ENCODE measurements around the gene LRP8.

Gene LRP8

DNA sequence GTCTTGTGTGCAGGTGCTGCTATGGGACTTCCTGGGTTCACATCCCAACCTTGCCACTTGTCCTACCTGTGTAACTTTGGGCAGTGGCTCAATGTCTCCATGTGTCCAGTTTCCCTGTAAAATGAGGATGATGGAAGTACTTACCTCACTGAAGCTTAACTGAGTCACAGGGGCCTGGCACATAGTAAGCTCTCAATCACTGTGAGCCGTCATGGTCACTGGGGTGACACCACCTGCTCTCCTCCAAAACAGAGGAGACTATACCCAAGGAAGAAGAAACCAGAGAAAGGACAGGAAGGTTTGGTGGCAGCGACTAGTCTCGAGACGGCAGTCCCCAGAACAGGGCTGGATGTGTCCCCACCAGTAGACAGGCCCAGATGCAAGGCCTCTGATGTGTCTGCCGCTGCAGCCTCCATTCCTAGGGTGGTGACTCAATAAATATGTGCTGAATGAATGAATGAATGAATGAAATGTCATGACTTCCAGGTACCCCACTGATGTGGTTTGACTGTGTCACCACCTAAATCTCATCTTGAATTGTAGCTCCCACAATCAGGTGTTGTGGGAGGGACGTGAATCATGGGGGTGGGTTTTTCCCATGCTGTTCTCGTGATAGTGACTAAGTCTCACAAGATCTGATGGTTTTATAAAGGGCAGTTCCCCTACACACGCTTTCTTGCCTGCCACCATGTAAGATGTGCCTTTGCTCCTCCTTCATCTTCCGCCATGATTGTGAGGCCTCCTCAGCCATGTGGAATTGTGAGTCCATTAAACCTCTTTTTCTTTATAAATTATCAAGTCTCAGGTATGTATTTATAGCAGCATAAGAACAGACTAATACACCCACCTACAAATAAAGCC lies 13.0 kb upstream of the LRP8 start:
- DNase-seq (ENCODE audit: low read depth in 2 of 2) = no peak

DNA sequence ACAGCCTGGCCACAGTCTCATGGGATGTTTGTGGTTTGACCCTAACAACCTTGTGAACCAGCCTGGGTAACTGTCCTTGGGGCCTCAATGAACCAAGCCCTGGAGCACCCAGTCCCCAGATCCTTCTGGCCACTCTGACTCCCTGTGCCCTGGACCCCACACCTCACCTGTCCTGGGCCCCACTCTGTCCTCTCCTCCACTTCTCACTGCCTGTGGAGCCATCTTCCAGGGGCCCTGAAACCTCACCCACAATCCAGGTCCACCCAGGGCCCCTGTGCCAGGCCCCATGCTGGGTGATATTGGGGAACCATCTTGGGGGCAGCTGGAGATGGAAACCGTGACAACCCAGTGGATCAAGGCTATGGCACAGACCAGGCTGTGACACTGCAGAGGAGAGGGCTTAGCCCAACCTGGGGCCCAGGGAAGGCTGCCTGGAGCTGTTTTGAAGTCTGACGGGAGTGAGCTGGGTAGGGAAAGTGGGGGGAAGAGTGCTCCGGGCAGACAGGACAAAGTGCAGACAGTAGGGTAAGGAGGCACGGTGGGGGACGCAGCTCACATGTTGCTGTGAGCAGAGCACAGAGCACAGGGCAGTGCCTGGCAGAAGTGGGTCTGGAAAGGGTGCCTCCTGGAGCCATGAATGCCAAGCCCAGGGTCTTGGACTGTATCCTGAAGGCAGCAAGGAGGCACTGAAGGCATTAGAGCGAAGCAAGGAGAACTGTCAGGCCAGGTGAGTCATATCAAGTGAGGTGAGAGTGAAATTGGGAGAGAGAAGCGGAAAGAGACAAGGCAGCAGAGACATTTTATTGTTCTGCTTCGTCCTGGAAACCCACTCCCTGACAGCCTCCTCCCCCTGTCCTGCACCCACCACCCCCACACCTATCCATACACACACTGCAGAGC lies 12.1 kb upstream of the LRP8 start:
- no peak for DNase-seq (ENCODE audit: low read depth in 2 of 2)

DNA sequence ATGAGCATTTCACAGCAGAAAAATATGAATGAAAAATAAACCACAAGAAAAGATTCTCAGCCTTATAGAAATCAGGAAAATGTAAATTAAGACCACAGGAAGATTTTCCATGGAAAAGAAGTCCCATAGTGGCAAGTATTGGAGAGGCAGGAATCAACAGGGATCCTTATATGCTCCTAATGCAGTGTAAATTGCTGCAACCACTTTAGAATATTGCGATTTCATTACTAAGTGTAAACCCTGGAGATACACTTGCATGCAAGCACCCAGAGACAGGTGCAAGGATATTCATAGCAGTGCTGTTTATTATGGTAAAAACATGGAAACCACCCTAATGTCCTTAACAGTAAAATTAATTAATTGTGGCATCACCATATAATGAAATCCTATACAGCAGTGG lies 10.6 kb upstream of the LRP8 start:
- no peak for DNase-seq (ENCODE audit: low read depth in 2 of 2)

DNA sequence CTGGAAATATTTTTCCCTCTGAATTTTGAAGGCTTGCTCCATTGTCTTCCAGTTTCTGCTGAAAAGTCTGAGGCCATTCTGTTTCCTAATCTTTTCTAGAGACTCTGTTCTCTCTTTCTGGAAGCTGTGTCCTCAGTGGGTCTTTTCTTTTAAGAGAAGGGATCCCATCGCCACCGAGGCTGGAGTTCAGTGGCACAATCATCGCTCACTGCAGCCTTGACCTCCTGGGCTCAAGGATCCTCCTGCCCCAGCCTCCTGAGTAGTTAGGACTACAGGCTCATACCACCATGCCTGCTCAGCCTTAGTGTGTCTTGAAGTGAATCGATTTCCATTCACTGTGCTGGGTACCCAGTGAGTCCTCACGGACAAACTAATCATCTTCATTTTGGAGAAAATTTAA lies 9.6 kb upstream of the LRP8 start:
- no peak for DNase-seq (ENCODE audit: low read depth in 2 of 2)

DNA sequence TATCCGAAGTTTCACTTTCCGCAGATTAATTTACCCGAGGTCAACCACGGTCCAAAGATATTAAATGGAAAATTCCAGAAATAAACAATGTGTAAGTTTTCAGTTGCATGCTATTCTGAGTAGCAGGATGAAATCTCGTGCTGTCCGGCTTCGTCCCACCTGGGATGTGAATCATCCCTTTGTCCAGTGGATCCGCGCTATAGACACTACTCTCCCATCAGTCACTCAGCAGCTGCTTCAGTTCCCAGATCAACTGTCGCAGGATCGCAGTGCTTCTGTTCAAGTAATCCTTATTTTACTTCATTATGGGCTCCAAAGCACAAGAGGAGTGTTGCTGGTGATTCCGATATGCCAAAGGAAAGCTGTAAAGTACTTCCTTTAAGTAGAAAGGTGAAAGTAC lies 8.3 kb upstream of the LRP8 start:
- no peak for DNase-seq (ENCODE audit: low read depth in 2 of 2)

DNA sequence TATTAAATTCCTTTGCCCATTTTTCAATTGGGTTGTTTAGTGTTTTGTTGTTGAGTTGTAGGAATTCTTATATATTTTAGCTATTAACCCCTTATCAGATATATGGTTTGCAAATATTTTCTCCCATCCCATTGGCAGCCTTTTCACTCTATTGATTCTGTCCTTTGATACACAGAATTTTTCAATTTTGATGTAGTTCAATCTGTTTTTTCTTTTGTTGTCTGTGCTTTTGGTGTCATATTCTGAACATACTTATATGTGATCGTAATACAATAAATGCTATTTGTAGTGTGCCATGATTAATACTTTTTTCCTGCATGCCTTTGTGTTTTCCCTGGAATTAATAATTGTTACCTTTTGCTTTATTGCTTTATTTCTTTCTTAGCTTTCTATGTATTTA lies 7.8 kb upstream of the LRP8 start:
- DNase-seq (ENCODE audit: low read depth in 2 of 2) = no peak

DNA sequence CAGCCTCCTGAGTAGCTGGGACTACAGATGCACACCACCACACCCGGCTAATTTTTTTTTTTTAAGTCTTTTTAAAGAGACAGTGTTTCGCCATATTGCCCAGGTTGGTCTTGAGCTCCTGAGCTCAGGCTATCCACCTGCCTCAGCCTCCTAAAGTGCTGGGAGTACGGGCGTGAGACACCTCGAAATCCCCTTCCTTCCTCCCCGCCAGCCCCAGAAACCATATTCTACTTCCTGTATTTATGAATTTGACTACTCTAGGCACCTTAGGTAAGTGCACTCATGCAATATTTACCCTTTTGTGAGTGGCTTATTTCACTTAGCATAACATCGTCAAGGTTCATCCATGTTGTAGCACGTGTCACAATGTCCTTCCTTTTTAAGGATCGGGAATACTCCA lies 6.9 kb upstream of the LRP8 start:
- DNase-seq (ENCODE audit: low read depth in 2 of 2) = no peak

DNA sequence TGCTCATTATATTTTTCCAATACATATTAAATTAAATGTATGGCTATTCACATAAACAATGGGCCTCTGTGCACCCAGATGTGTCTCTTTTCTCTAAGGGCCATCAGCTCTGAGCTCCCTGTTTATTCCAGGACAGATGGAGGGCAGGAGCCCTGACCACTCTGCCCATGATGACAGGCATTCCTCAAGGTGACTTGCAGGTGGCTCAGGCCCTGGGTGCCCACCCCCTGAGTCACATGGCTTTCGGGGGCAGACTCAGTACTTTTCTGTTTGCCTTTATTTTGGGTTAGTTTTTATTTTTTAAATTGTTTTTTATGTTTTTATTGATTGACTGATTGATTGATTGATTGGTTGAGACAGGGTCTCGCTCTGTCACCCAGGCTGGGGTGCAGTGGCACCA lies 6.4 kb upstream of the LRP8 start:
- no peak for DNase-seq (ENCODE audit: low read depth in 2 of 2)

DNA sequence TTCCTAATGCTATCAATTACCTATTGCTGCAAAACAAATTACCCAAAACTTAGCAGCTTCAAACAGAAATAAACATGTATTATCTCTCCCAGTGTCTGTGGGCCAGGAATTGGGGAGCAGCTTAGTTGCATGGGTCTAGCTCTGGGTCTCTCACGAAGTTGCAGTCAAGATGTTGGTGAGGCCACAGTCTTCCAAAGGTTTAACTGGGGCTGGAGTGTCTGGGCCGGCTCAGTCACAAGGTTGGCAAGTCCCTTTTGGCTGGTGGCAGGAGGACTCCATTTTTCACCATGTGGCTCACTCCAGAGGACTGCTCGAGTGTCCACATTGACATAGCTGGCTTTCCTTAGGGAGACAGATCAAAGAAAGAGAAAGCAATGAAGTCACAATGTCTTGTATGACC lies 5.0 kb upstream of the LRP8 start:
- DNase-seq (ENCODE audit: low read depth in 2 of 2) = no peak

DNA sequence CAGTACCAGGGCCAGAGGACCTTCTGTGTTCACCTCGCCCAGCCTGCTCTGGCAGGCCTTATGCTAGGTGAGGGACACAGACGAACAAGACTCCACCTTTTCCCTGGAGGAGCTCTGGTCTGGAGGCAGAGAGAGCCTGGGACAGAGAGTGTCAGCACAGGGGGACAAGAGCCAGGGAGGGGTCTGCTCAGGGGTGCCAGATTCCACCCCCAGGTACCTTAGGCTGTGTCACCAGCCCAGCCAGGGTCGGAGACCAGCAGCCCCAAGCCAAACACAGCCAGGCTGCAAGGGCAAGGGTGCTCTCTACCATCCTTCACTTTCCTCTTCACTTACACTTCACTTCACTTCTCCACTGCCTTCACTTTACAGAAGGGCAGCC lies 4.3 kb upstream of the LRP8 start:
- DNase-seq (ENCODE audit: low read depth in 2 of 2) = no peak

DNA sequence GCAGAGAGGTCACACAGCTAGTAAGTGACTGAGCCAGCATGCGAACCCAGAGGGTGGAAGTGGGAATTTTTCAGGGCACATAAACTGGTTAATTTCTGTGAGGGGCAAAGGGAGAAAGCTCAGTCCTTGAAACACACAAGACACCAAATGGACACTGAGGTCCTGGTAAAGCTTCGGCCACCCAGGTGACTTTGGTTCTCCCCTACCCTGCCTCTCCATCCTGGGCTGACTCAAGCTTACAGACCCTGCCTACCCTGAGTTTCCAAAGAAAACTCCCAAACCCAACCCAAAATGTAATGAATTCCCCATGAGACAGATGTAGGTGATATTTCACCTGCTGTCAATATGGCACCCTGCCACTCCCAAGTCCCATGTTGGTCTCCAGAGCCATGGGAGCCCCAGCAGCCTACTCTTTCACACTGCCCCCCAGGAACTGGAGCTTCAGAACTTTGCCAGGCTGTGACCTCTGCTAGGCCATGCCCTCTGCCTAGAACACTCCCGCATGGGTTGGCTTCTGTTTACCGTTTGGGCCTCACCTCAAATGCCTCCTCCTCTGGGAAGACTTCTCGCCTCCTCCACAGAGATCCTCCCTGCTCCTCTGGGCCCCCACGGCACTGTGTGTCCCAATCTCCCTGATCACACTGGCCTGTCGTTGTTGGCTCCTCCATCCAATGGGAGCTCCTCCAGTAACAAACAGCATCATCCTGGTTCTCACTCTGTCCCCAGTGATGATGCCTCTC lies 3.7 kb upstream of the LRP8 start:
- DNase-seq (ENCODE audit: low read depth in 2 of 2) = no peak

DNA sequence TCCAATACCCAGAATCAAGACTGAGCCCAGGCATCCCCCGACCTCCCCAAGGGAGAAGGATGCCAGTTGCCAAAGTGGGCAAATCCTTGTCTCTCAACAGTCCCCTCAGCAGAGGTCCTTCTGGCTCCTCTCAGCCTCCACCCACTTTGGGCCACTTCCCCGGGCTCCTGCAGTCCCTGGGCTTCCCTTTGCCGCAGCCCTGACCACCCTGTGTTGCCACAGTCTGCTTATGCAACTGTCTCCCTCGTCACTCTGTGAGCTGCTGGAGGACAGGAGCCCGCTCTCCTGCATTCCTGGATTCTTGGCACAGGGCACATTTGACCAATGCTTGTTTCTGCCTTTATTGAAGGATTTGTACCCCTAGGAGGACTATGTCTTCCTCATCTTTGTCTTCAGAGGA lies 2.9 kb upstream of the LRP8 start:
- DNase-seq (ENCODE audit: low read depth in 2 of 2) = no peak

DNA sequence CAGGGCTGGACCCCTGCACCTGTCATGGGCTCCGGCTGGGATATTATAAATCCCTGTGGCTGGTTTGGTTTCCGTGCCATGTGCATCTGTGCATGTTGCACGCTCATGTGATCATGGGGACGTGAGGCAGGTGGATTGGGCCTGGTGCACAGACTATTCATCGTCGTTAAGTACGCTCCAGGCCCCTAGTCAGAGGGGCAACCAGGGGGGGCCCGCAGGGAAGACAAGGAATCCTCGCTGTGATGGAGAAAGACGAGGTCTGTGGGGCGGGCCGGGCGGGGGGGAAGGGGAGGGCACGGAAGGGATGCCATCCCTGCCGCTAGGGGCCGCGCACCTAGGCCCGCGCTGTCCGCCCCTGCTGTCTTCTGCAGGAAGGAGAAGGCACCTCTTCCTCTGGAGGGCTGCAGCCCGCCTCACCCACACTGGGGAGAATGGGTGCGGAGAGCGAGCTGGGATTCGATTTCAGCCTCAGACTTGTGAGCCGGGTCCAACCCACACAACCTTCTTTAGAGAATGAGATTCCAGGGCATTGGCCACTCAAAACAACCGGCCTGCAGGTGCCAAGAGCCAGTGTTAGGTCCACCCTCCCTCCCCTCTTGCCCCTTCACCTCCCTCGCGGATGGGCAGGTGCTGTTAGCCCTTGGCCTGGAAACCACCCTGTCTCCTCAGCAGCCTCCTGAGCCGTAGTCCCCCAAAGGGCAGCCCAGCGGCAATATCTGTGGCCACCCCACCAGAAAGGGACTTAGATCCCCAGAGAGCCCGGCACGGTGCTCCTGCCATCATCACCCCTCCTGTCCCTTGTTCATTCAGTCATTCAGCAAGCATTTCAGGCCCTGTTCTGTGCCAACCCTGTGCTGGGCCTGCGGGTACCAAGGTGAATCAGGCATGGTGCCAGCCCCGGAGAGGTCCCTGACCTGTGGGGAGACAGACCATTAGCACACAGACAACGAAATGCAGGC lies 950 bp upstream of the LRP8 start:
- DNase-seq (ENCODE audit: low read depth in 2 of 2) = no peak

DNA sequence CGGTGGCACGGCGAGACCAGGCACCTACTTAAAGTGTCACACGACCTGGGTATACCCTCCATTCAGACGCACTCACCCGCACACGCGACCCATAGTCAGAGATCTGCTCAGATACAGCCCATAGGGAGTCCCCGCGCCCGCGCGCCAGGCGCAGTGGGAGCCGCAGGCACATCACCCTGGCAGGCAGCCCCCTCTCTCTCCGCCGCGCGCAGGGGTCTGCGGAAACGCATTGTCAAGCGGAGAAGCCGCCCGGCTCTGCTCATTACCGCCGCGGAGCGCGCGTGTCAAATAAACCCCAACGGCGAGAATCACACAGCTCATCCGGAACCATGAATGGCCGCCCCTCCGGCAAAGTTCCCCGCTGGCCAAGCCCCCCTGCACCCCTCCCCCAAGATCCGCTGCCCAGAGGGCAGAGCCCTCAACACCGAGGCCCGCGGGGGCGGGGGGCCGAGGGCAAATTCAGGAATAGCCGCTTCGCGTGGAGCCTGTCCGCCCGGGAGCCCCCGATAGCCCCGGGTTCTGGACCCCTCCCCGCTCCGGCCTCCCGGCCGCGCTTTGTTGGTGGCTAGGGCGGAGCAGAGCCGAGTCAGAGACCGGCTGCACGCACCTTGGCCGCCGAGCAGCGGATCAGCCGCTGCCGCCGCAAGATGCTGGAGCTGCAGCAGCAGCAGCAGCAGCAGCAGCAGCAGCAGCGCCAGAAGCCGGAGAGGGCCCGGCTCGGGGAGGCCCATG lies 522 bp downstream of the LRP8 start:
- DNase-seq (ENCODE audit: low read depth in 2 of 2) = no peak

DNA sequence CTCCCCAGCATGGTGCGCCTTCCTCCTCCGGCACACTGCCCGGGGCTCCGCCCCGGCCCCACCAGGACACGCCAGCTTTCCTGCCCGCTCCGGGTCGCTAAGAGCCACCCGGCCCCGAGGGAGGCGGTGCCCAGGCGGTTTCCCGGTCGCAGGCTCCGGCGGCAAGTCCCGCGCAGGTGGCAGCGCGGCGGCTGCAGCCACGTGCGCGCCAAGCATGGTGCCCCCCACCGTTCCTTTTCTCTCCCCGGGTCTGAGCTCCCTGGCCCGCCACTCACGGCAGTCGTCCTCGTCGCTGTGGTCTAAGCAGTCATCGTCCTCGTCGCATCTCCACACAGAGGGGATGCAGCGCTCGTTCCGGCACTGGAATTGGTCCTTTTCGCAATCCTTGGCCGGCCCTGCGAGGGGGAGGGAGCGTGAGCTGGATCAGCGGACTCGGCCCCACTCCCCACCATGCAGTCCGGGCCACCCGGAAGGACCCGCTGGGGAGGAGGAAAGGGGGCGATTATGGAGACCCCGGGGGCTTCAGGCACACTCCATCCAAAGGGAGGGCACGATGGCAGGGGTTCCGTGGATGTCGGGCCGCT lies 1.2 kb downstream of the LRP8 start:
- DNase-seq (ENCODE audit: low read depth in 2 of 2) = no peak

DNA sequence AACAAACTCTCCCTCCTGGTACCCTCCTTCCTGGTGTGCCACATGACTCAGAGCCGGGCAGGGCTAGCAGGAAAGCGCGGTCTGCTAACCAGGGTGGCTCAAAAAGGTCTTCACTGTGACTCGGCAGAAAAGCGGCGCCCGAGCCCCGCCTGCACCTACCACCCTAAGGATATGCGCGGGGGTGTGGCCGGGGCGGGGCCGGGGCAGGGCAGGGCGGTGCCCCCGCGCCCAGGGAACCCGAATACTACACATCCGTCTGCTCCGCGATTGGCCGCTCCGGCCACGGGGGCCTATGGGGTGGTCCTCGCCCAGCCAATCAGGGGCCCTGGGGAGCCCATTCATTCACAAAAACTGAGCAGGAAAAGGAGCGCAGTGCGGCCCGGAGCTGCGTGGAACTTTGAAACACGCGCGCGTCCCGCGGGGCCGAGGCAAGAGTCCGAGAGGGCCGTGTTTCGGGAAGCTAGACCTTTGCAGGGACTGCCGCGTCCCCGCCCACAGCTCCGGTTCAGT lies 1.7 kb downstream of the LRP8 start:
- peak; percentile 31 to 33 for DNase-seq (ENCODE audit: low read depth in 2 of 2)

DNA sequence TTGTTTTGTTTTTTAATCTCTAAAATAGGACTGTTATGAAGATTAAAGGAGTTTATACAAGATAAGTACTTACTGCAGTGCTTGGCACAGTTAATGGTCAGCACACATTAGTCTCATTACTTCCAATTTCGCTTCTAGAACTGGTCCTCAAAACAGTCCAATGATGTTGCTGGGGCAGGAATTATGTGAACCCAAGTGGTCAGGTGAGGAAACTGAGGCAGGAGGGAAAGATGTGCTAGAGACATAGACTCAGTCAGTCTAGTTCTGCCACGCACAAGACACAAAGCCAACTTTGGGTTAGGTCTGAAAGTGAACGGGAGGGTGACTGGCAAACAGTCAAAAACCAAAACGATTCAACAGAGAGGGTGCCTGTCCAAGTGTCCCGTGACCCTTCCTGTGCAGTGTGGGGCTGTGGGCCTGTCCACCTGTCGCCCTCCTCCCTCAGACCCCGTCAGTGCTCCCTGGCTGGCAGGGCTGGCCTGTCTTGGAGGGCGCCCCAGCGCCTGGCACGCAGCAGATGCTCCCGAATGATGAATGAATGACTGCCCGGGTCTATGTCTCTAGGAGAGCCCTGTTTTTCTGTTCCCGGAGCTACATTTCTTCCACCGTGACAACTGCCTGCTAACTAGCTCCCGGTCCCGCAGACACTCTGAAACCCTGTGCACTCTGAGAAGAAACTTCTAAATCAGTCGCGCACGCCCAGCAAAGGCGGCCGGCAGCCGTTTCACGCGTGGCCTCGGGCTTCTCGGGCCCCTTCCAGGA lies 2.4 kb downstream of the LRP8 start:
- DNase-seq (ENCODE audit: low read depth in 2 of 2) = no peak

DNA sequence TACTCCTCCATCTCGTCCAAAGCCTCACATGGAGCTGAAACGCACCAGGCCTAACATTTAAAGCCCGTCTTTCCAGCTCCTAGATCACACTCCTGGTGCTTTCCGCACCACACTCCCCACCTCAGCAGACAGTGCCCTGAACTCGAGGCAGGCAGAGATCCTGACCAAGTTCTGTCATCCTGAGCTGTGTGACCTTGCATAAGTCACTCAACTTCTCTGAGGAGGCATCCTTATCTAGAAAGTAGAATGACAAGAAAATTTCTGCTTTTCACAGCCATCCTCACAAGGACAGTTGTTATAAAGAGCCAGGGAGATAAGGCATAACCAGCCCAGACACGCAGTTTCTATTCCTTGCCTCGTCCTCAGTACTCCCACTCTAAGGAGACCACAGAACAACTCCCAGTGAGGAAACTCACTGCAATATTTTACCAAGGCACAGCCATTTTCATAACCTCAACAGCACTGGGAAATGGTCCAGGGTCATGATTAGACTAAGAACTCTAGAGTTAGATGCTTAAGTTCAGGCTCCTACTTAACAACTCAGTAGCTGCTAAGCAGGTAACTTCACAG lies 3.1 kb downstream of the LRP8 start:
- DNase-seq (ENCODE audit: low read depth in 2 of 2) = no peak

DNA sequence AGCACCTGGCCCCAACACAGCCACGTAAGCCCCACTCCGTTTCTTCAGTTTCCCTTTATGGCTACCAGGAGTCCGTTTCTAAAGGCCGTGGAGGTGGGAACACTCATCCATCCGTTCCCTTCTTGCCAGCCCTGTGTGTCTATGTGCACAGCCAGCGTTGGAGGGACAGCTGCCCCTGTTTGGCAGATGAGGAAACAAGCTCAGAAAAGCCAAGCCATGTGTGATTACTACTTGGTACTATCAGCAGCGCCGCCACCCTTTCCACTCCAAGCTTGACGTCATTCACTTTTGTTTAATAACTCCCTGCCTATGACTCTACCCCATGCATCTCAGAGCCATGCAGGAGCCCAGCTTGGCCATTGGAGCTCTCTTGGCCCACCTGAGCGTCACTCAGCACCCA lies 3.5 kb downstream of the LRP8 start:
- no peak for DNase-seq (ENCODE audit: low read depth in 2 of 2)
